Measurements from ENCODE around the gene ARSG.

- TF ChIP-seq, protein P1, sequence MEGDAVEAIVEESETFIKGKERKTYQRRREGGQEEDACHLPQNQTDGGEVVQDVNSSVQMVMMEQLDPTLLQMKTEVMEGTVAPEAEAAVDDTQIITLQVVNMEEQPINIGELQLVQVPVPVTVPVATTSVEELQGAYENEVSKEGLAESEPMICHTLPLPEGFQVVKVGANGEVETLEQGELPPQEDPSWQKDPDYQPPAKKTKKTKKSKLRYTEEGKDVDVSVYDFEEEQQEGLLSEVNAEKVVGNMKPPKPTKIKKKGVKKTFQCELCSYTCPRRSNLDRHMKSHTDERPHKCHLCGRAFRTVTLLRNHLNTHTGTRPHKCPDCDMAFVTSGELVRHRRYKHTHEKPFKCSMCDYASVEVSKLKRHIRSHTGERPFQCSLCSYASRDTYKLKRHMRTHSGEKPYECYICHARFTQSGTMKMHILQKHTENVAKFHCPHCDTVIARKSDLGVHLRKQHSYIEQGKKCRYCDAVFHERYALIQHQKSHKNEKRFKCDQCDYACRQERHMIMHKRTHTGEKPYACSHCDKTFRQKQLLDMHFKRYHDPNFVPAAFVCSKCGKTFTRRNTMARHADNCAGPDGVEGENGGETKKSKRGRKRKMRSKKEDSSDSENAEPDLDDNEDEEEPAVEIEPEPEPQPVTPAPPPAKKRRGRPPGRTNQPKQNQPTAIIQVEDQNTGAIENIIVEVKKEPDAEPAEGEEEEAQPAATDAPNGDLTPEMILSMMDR (conservative IDR thresholded peaks at IDR 0.05), result no peak
- TF ChIP-seq ZFX (IDR thresholded peaks at IDR 0.05), result no peak
Measured at GRCh38 chr17:68343976-68344375, 52.7 kb downstream of the ARSG start.

Measured in C4-2B (cell line).